OCI-LY7 (cell line): ENCODE results near the gene NME9. TPM values are rescaled to one million over a fixed set of nuclear protein-coding genes. Genes with fewer than 3 reads are reported as not detected.

ENCODE experiments used
- BruUV-seq: library from RNA; stranded (reverse); fragments of 400-500 nt; replicated peaks from 2 replicates; lab custom pipeline; 2021; lab: Mats Ljungman, UMichigan
- CTCF ChIA-PET: fragments of 300-600 bp; sonication (Branson Sonifier 250); formaldehyde crosslinking; loops from one replicate; lab custom pipeline; 2022; ENCODE audit warnings: antibody characterized with exemption; ENCODE audit not compliant: unreplicated experiment; lab: Charles Lee
- POLR2A ChIA-PET: fragments of 300-600 bp; sonication (Branson Sonifier 250); formaldehyde crosslinking; loops from one replicate; lab custom pipeline; 2022; ENCODE audit warnings: antibody characterized with exemption; lab: Charles Lee
- DNase-seq: peaks from one replicate; pipeline ENCODE4 v3.0.0-alpha.2; 2015; ENCODE audit warnings: low spot score
- H2AFZ ChIP-seq: fragments of 200-600 bp; sonication (generic), shearing (Covaris generic); 2 replicates; pipeline ENCODE4 v1.6.1; 2014; ENCODE audit warnings: mild to moderate bottlenecking, antibody characterized with exemption, low read length, moderate library complexity
- H3K27ac ChIP-seq: fragments of 200-600 bp; sonication (generic); 2 replicates; pipeline ENCODE4 v1.5.1; 2014; ENCODE audit warnings: mixed run types, low read depth, mild to moderate bottlenecking, moderate library complexity, low read length, inconsistent platforms; ENCODE audit not compliant: poor library complexity, severe bottlenecking
- H3K36me3 ChIP-seq: fragments of 200-600 bp; sonication (generic); 2 replicates; pipeline ENCODE4 v1.6.1; 2014; ENCODE audit warnings: mild to moderate bottlenecking, antibody characterized with exemption, low read length, moderate library complexity, mixed read lengths; ENCODE audit not compliant: insufficient read depth
- H3K4me1 ChIP-seq: fragments of 200-600 bp; sonication (generic); 2 replicates; pipeline ENCODE4 v1.5.1; 2014; ENCODE audit warnings: mild to moderate bottlenecking, low read length; ENCODE audit not compliant: insufficient read depth, poor library complexity, severe bottlenecking
- H3K4me2 ChIP-seq: fragments of 200-600 bp; sonication (generic); 2 replicates; pipeline ENCODE4 v1.6.1; 2014; ENCODE audit warnings: mild to moderate bottlenecking, low read length
- H3K4me3 ChIP-seq: fragments of 200-600 bp; sonication (generic); 2 replicates; pipeline ENCODE4 v1.5.1; 2014; ENCODE audit warnings: mild to moderate bottlenecking, low read depth, low read length; ENCODE audit not compliant: poor library complexity, severe bottlenecking
- H3K79me2 ChIP-seq: fragments of 200-600 bp; sonication (generic); 2 replicates; pipeline ENCODE4 v1.6.1; 2016; ENCODE audit warnings: low read depth, mild to moderate bottlenecking, low read length, moderate library complexity, mixed read lengths; ENCODE audit not compliant: insufficient read depth
- H3K9me2 ChIP-seq: fragments of 200-600 bp; sonication (generic); 2 replicates; pipeline ENCODE4 v1.6.1; 2016; ENCODE audit warnings: mild to moderate bottlenecking, low read length, mixed read lengths; ENCODE audit not compliant: insufficient read depth
- H3K9me3 ChIP-seq: fragments of 200-600 bp; sonication (generic); 2 replicates; pipeline ENCODE4 v1.6.1; 2014; ENCODE audit warnings: mild to moderate bottlenecking, mixed run types, low read length, mixed read lengths
- H4K20me1 ChIP-seq: fragments of 200-600 bp; sonication (generic); 2 replicates; pipeline ENCODE4 v1.6.1; 2014; ENCODE audit warnings: mild to moderate bottlenecking, antibody characterized with exemption, low read length, moderate library complexity, mixed read lengths; ENCODE audit not compliant: insufficient read depth
- EZH2phosphoT487 ChIP-seq: fragments of 200-600 bp; sonication (generic); IDR thresholded peaks from 2 replicates; pipeline ENCODE4 v1.6.1; 2018; ENCODE audit warnings: low read depth, borderline replicate concordance, mild to moderate bottlenecking, mixed run types, antibody characterized with exemption, low read length, moderate library complexity, mixed read lengths
- intact Hi-C: fragments of 100-400 bp; cut with micrococcal nuclease; formaldehyde crosslinking; loops from one replicate; pipeline ENCODE4 v1.10.0; 2022; ENCODE audit not compliant: unreplicated experiment
- total RNA-seq, 2 experiments: library from RNA; depleted of rRNA in 1 of 2; stranded (reverse); fragments of >200 nt in 1 of 2; shearing (Covaris generic) in 1 of 2; gene quantifications; 2 replicates each; pipeline ENCODE4 v1.2.3, GENCODE V29; 2014 to 2022
- TF ChIP-seq, protein P1 (sequence below): fragments of 200-600 bp; sonication (generic); conservative IDR thresholded peaks from 2 replicates; pipeline ENCODE4 v1.5.1; 2014; ENCODE audit warnings: mild to moderate bottlenecking, antibody characterized with exemption, low read length, moderate library complexity, mixed read lengths

The NME9 gene
- total RNA-seq, 2 experiments from 2014 or later: not detected

DNA sequence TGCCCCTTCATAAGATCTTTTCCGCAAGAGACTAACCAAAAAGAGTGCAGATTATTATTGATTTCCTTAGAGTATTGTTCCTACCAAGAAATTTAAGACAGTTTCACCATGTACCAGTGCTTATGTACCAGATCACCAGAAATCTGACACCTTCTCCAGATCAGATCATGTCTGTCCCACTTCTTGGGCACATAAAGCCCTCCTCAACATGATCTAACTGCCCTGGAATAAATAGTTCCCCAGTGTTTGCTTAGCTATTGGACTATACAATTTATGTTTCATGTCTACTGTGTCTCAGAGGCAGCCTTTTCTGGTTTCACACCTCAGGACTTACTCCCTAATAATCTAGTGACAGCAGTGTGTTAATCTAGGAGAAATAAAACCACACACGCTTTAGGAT lies 46.8 kb downstream of the NME9 start:
- no peaks in the 10 kb centered on the region for H3K9me2 ChIP-seq
- H3K9me3 ChIP-seq: no peaks in the 10 kb centered on the region
- CTCF ChIA-PET: no interaction called here
- TF ChIP-seq, protein P1, sequence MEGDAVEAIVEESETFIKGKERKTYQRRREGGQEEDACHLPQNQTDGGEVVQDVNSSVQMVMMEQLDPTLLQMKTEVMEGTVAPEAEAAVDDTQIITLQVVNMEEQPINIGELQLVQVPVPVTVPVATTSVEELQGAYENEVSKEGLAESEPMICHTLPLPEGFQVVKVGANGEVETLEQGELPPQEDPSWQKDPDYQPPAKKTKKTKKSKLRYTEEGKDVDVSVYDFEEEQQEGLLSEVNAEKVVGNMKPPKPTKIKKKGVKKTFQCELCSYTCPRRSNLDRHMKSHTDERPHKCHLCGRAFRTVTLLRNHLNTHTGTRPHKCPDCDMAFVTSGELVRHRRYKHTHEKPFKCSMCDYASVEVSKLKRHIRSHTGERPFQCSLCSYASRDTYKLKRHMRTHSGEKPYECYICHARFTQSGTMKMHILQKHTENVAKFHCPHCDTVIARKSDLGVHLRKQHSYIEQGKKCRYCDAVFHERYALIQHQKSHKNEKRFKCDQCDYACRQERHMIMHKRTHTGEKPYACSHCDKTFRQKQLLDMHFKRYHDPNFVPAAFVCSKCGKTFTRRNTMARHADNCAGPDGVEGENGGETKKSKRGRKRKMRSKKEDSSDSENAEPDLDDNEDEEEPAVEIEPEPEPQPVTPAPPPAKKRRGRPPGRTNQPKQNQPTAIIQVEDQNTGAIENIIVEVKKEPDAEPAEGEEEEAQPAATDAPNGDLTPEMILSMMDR: no peak
- TF ChIP-seq EZH2phosphoT487: no peak
- H3K4me2 ChIP-seq: no peak overlapping the region
- no peaks in the 10 kb centered on the region for H3K4me1 ChIP-seq
- H2AFZ ChIP-seq: no peak overlapping the region
- H3K27ac ChIP-seq: no peak overlapping the region
- no peak for DNase-seq
- no peaks in the 10 kb centered on the region for H3K79me2 ChIP-seq
- no TSS peak for BruUV-seq
- no peaks in the 10 kb centered on the region for H4K20me1 ChIP-seq
- H3K4me3 ChIP-seq: no peak overlapping the region
- intact Hi-C loops: no loop called here
- H3K36me3 ChIP-seq: peaks cover 59% of the 10 kb centered on the region
- POLR2A ChIA-PET: interaction anchor here (0.6 to 1.3 kb wide), 2 partner anchors 12 to 413 kb away, joined by 3 to 4 read pairs; no protein-coding TSS in a partner anchor

DNA sequence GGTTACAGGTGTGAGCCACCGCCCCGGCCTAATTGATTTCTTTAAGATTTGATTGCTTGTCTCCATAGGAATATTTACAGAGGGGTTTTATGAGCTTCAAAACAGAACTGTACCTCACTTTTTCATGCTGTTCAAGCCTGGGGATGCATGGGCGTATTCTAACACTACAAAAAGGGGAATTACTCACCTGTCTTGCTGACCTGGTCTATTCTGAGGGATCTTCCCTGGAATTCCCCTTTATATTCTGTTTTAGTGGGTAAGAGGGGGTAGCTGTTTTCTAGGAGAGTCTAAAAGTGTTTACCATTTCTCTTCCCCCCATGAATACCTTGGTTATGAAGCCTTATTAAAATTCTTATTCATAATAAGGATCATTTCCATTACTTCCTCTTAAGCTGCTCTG lies 48.1 kb downstream of the NME9 start:
- Histone ChIP-seq H3K4me3 (no peak overlapping the region), H3K9me2 (no peaks in the 10 kb centered on the region), H3K4me2 (no peak overlapping the region), H3K9me3 (no peaks in the 10 kb centered on the region), H3K4me1 (no peaks in the 10 kb centered on the region), H2AFZ (no peak overlapping the region), H3K27ac (no peak overlapping the region), H3K36me3 (peaks cover 51% of the 10 kb centered on the region), H3K79me2 (no peaks in the 10 kb centered on the region), H4K20me1 (no peaks in the 10 kb centered on the region)
- no TSS peak for BruUV-seq
- intact Hi-C loops: no loop called here
- ChIA-PET CTCF (no interaction called here), POLR2A (no interaction called here)
- no peak for TF ChIP-seq EZH2phosphoT487
- TF ChIP-seq, protein P1: no peak
- no peak for DNase-seq

DNA sequence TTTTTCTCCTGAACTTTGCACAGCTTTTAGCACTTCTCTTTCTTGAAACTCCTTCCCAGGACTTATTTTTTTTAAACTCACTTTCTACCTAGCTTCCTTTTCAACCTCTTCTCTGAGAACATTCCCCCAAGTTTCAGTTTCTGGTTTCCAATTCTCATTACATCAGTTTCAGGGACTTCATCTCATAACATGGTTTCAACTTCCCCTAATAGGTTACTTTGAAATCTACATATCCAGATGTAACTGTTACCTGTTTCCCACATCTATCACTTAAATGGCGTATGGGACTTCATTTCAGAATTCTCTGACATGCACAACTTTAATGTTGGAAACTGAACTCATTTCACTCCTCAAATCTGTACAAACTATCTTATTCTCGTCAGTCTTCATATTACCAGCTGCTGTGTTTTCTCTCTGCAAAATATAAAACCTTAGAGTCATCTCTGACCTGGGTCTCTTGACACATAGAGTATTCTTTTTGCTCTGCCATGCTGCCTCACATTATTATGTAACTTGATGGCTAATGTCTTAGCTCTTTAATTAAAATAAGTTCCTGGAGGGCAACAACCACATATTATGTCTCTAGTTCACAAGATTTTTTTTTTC lies 58.4 kb downstream of the NME9 start:
- Histone ChIP-seq H3K9me2 (no peaks in the 10 kb centered on the region), H3K36me3 (peaks cover 57% of the 10 kb centered on the region), H3K79me2 (no peaks in the 10 kb centered on the region), H2AFZ (no peak overlapping the region), H3K4me1 (no peaks in the 10 kb centered on the region), H3K27ac (no peak overlapping the region), H3K9me3 (no peaks in the 10 kb centered on the region), H3K4me2 (no peak overlapping the region), H3K4me3 (no peak overlapping the region), H4K20me1 (no peaks in the 10 kb centered on the region)
- ChIA-PET CTCF (no interaction called here), POLR2A (interaction anchor here (0.6 to 1.7 kb wide), 10 partner anchors 10 to 590 kb away, joined by 3 to 8 read pairs (median 4); no protein-coding TSS in a partner anchor)
- intact Hi-C loops: no loop called here
- BruUV-seq: no TSS peak
- no peak for TF ChIP-seq EZH2phosphoT487
- TF ChIP-seq, protein P1: no peak
- no peak for DNase-seq
